GM23248 (cell line): Measurements from ENCODE around the gene ZFYVE19.

ENCODE experiments used
- EZH2 ChIP-seq: fragments of 200-600 bp; sonication (generic); IDR thresholded peaks from 2 replicates; pipeline ENCODE4 v1.6.1; 2018; ENCODE audit warnings: antibody characterized with exemption, mild to moderate bottlenecking; ENCODE audit not compliant: insufficient read depth, poor library complexity, severe bottlenecking
- EZH2phosphoT487 ChIP-seq: fragments of 200-600 bp; sonication (generic); IDR thresholded peaks from 2 replicates; pipeline ENCODE4 v1.6.1; 2018; ENCODE audit warnings: antibody characterized with exemption, moderate library complexity, mild to moderate bottlenecking, low read depth; ENCODE audit not compliant: insufficient read depth

DNA sequence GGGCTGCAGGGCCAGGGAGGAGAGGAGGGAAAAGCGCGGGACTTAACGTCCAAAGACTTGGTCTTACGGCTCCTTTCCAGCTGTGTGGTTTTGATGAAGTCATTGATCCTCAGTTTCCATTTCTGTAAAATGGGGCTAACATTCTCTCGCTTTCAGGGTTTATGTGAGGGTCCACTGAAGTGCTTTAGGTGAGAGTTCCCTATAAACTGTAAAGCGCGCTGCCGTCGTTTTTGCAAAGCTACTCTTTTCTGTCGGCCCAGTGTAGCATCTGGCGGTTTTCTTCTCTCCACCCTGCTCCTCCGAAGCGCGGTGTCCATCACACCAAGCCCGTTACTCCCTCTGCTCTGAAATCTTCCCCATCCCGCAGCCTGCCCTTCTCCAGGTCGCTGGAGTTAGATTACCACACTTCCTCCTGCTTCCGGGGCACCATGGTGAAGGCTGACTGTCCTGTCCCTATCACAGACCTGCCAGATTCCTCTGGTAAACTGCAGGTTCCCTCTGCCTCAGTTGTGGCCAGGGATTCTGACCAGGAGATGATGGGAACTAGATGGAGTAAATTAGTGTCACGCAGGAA is 1.1 kb downstream of the ZFYVE19 start:
- TF ChIP-seq EZH2phosphoT487: no peak
- no peak for TF ChIP-seq EZH2
